Nephron (organoid): ENCODE data around the gene TNS2.
A peak's percentile ranks its signal among the peaks of the same experiment; 100 is the strongest.

ENCODE experiments used
- H3K27ac Mint-ChIP-seq, 3 experiments: 2 replicates each; pipeline ENCODE4 v1.8.0; 2020; ENCODE audit warnings: mixed read lengths in 3 of 3, mild to moderate bottlenecking in 2 of 3, moderate library complexity in 1 of 3
- H3K27me3 Mint-ChIP-seq: 2 replicates; pipeline ENCODE4 v1.8.0; 2021; ENCODE audit warnings: low read depth, mild to moderate bottlenecking, moderate library complexity, mixed read lengths
- H3K36me3 Mint-ChIP-seq: 2 replicates; pipeline ENCODE4 v1.8.0; 2020; ENCODE audit warnings: low read depth, mixed read lengths
- H3K4me1 Mint-ChIP-seq: 2 replicates; pipeline ENCODE4 v1.8.0; 2020; ENCODE audit warnings: mixed read lengths
- H3K4me3 Mint-ChIP-seq, 3 experiments: 2 replicates each; pipeline ENCODE4 v1.8.0; 2020; ENCODE audit warnings: mild to moderate bottlenecking in 3 of 3, mixed read lengths in 3 of 3, moderate library complexity in 2 of 3
- H3K9me3 Mint-ChIP-seq: 2 replicates; pipeline ENCODE4 v1.8.0; 2020; ENCODE audit warnings: mixed read lengths
- CTCF ChIP-seq, 3 experiments: fragments of 200-600 bp; sonication (generic); IDR thresholded peaks; one replicate each; pipeline ENCODE4 v1.5.0; 2021; ENCODE audit warnings: antibody characterized with exemption in 3 of 3; ENCODE audit not compliant: unreplicated experiment in 3 of 3

Gene TNS2

GRCh38 chr12:53062011-53062961 is 12.4 kb downstream of the TNS2 start:
- no peak for TF ChIP-seq CTCF (IDR thresholded peaks at IDR 0.05; ENCODE audit: unreplicated experiment in 3 of 3)
- peaks cover 50% of the 10 kb centered on the region for H3K4me1 Mint-ChIP-seq
- no peaks in the 10 kb centered on the region for H3K9me3 Mint-ChIP-seq
- peak overlapping the region in 2 of 3 experiments; percentile 58 to 80 for H3K27ac Mint-ChIP-seq
- H3K4me3 Mint-ChIP-seq, result no peak overlapping the region
- peaks cover 28% of the 10 kb centered on the region for H3K36me3 Mint-ChIP-seq
- no peaks in the 10 kb centered on the region for H3K27me3 Mint-ChIP-seq

- H3K27me3 Mint-ChIP-seq, result no peaks in the 10 kb centered on the region
- TF ChIP-seq CTCF (IDR thresholded peaks at IDR 0.05; ENCODE audit: unreplicated experiment in 3 of 3), result no peak
- no peaks in the 10 kb centered on the region for H3K9me3 Mint-ChIP-seq
- no peak overlapping the region for H3K4me3 Mint-ChIP-seq
- H3K4me1 Mint-ChIP-seq, result peaks cover 50% of the 10 kb centered on the region
- H3K27ac Mint-ChIP-seq, result peak overlapping the region; percentile 25 to 76 (median 58)
- H3K36me3 Mint-ChIP-seq, result peaks cover 23% of the 10 kb centered on the region
Measured at GRCh38 chr12:53062977-53063707, 13.3 kb downstream of the TNS2 start.

GRCh38 chr12:53063708-53064612 is 14.1 kb downstream of the TNS2 start:
- no peak for TF ChIP-seq CTCF (IDR thresholded peaks at IDR 0.05; ENCODE audit: unreplicated experiment in 3 of 3)
- Mint-ChIP-seq H3K9me3 (no peaks in the 10 kb centered on the region), H3K36me3 (peaks cover 24% of the 10 kb centered on the region), H3K27me3 (no peaks in the 10 kb centered on the region), H3K4me1 (peaks cover 58% of the 10 kb centered on the region), H3K27ac (peak overlapping the region; percentile 25 to 76 (median 58)), H3K4me3 (no peak overlapping the region)

- TF ChIP-seq CTCF (IDR thresholded peaks at IDR 0.05; ENCODE audit: unreplicated experiment in 3 of 3), result no peak
- Mint-ChIP-seq H3K36me3 (peaks cover 24% of the 10 kb centered on the region), H3K4me3 (no peak overlapping the region), H3K9me3 (no peaks in the 10 kb centered on the region), H3K27me3 (no peaks in the 10 kb centered on the region), H3K27ac (peak overlapping the region; percentile 20 to 76 (median 58)), H3K4me1 (peaks cover 65% of the 10 kb centered on the region)
Measured at GRCh38 chr12:53064613-53065436, 15.0 kb downstream of the TNS2 start.

- peaks cover 71% of the 10 kb centered on the region for H3K4me1 Mint-ChIP-seq
Measured at GRCh38 chr12:53065470-53065869, 15.6 kb downstream of the TNS2 start.

More at GRCh38 chr12:53065470-53065869, 15.6 kb downstream of the TNS2 start:
- Mint-ChIP-seq H3K9me3 (no peaks in the 10 kb centered on the region), H3K36me3 (peaks cover 25% of the 10 kb centered on the region), H3K4me3 (no peak overlapping the region), H3K27ac (peak overlapping the region in 2 of 3 experiments; percentile 20 to 58), H3K27me3 (no peaks in the 10 kb centered on the region)
- TF ChIP-seq CTCF (IDR thresholded peaks at IDR 0.05; ENCODE audit: unreplicated experiment in 3 of 3), result no peak
